ENCODE measurements around the gene CDK1. TPM values are rescaled to one million over a fixed set of nuclear protein-coding genes. Genes with fewer than 3 reads are reported as not detected.
A peak's percentile ranks its signal among the peaks of the same experiment; 100 is the strongest.

The CDK1 gene
- total RNA-seq, 1 donor from 2014 or later, result 1.6 TPM

DNA sequence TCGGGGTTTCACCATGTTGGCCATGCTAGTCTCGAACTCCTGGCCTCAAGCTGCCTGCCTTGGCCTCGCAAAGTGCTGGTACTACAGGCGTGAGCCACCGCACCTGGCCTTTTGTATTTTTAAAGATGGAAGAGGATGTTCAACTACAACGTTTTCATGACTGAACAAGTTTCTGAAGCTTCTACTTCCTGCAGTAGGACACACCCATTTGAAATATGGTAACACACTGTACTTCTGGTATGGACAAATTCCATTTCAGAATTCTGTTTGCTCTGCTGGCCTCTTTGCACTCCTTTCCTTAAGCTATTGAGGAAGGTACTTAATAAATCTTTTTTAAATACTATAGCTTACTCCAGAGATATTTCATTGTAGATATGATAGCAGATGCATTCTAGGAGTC is 10.9 kb upstream of the CDK1 start:
- DNase-seq (ENCODE audit: low spot score), result no peak
- ATAC-seq, result no peak
- intact Hi-C loops (cut with DNase I), result no loop called here

DNA sequence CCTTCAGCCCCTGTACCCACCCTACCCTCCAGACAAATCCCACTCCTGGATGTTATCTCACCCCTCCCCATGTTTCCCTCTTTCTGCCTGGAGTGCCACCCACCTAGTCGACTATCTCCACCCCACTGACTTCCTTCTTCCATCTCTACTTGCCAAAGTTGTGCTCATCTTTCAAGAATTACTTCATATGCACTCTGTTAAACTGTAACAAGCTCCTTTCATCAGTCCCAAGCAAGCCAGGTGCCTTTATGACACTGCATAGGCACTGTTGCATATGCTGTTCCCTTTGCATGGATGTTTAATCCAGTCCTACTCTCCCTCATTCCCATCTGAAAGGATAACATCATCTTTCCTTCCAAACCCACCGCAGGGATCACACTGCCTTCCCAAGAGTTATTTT is 8.9 kb upstream of the CDK1 start:
- intact Hi-C loops (cut with DNase I), result no loop called here
- no peak for ATAC-seq
- no peak for DNase-seq (ENCODE audit: low spot score)

DNA sequence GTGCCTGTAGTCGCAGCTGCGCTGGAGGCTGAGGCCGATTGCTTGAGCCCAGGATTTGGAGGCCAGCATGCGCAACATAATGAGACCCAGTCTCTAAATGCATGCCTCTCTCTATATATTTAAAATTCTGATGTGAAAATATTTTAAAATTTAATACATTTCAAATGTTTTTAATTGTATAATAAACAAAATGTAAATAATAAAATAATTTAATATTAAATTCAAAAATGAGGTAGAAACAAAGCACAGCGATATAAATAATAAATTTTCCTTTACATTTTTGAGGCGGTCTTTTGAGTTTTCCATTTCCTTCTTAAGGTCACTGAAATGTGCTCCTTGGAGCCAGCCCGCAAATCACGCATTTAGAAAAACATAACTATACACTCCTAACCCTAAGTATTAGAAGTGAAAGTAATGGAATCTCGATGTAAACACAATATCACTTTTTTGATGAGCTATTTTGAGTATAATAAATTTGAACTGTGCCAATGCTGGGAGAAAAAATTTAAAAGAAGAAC is 523 bp upstream of the CDK1 start:
- ATAC-seq, result peak; percentile 18
- intact Hi-C loops (cut with DNase I), result no loop called here

GRCh38 chr10:60778971-60779796 is 906 bp downstream of the CDK1 start:
- ATAC-seq (no peak), DNase-seq (ENCODE audit: low spot score) (no peak)
- intact Hi-C loops (cut with DNase I), result no loop called here

More for the DNA sequence above, 523 bp upstream of the CDK1 start:
- no peak for DNase-seq (ENCODE audit: low spot score)

DNA sequence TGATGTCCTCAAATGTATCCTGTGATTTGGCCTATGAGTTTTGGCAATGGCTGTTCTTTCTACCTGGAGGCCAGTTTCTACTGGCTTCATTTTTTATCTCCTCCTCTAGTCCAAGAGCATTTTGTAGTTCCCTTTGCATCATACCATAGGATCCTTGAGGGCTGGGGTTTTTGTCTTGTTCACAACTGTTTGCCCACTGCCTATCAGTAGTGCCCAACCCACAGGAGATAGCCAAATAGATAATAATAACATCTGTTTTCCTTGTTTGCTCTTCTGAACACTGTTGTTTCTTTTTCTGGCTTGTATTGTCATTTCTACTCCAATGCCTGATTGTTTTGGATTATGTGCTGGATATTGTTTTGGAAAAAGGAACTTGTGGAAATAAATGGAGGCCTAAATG is 3.4 kb downstream of the CDK1 start:
- ATAC-seq (no peak), DNase-seq (ENCODE audit: low spot score) (no peak)
- intact Hi-C loops (cut with DNase I), result no loop called here

GRCh38 chr10:60784641-60785040 is 6.4 kb downstream of the CDK1 start:
- no peak for ATAC-seq
- intact Hi-C loops (cut with DNase I), result no loop called here
- DNase-seq (ENCODE audit: low spot score), result no peak

GRCh38 chr10:60788544-60788943 is 10.3 kb downstream of the CDK1 start:
- DNase-seq (ENCODE audit: low spot score) (no peak), ATAC-seq (no peak)
- intact Hi-C loops (cut with DNase I), result no loop called here

GRCh38 chr10:60789340-60789739 is 11.1 kb downstream of the CDK1 start:
- ATAC-seq (no peak), DNase-seq (ENCODE audit: low spot score) (no peak)
- intact Hi-C loops (cut with DNase I), result no loop called here

- ATAC-seq (no peak), DNase-seq (ENCODE audit: low spot score) (no peak)
- intact Hi-C loops (cut with DNase I), result no loop called here
Measured at GRCh38 chr10:60794953-60795352, 16.7 kb downstream of the CDK1 start.

GRCh38 chr10:60795465-60796202 is 17.4 kb downstream of the CDK1 start:
- intact Hi-C loops (cut with DNase I), result no loop called here
- ATAC-seq (no peak), DNase-seq (ENCODE audit: low spot score) (no peak)

DNA sequence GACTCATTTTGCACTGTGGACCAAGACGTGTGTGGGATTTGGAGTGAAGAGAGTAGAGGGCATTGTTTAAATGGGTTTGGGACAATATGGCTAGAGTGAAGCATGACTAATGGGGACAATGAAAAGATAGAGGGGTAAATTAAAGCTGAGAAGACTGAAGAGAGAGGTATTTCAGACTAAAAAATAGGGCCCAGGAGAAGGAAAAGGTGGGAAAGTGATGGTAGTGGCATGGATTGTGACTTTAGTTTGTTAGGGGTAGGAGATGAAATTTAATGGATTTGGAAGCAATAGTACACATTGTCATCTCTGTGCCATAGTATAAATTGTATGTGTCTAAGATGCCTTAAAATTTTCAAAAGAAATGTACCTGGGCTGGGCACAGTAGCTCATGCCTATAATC is 18.2 kb downstream of the CDK1 start:
- intact Hi-C loops (cut with DNase I), result no loop called here
- ATAC-seq (no peak), DNase-seq (ENCODE audit: low spot score) (no peak)

DNA sequence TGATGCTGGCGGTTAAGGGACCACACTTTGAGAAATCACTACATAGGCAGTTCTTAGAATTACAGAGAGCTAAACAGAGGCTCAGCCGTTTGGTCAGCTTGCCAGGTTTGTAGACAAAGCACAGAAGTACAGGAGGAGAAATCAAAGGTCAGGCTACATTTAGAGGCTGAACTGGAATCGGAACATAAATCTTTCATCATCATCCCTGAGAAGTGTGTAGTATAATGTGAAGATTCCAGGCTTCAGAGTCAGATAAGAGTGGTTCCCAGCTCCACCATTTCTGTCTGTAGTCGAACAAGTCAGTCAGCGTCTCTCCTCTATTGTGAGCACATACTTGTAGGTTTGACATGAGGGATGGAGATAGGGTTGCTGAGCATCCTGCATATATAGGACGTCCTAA is 18.9 kb downstream of the CDK1 start:
- intact Hi-C loops (cut with DNase I), result no loop called here
- DNase-seq (ENCODE audit: low spot score) (no peak), ATAC-seq (no peak)

GRCh38 chr10:60798031-60798430 is 19.8 kb downstream of the CDK1 start:
- ATAC-seq (no peak), DNase-seq (ENCODE audit: low spot score) (no peak)
- intact Hi-C loops (cut with DNase I), result no loop called here

DNA sequence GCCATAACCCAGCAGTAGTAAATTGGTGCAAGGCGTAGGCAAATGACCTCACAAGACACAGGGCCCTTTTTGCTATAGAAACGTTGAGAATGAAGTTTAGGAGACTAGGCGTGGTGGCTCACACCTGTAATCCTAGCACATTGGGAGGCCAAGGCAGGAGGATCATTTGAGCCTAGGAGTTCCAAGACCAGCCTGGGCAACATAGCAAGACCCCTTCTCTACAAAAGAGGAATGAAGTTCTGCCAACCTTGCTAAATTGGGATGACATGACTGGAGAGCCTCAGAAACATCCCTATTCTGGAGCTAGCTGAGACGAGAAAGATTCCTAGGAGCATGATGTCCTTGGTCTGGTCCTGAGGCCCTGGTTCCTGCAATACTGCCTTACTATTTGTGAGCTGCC is 20.6 kb downstream of the CDK1 start:
- no peak for ATAC-seq
- DNase-seq (ENCODE audit: low spot score), result no peak
- intact Hi-C loops (cut with DNase I), result no loop called here

DNA sequence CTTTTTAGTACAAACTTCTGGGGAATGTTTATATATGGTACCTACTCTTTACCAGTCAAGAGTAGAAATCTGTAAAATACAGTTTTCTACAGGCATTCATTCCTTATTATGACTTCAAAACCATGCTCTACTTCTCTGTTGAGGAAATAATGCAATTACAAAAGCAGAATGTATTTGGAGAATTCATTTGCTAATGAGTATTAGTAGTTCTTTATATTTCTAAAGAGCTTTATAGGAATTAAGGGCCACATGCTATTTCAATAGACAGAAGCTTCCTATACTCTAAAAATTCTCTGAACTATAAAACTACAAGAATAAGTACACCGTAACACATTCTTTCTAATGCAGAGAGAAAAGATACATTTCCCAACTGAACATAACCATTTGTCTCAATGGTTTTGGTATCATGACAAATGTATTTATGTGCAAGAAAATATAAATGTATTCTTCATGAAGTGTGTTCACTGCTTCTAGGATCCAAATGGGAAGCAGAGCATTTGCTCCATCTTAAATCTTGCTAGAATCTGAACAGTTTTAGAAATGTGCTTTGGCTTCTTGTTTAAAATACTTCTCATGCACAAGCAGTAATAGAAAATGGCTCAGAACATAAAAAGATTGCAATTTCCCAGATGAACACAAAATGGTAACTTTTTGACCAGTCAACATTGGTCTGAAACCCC is 21.8 kb downstream of the CDK1 start:
- ATAC-seq (no peak), DNase-seq (ENCODE audit: low spot score) (no peak)
- intact Hi-C loops (cut with DNase I), result no loop called here

DNA sequence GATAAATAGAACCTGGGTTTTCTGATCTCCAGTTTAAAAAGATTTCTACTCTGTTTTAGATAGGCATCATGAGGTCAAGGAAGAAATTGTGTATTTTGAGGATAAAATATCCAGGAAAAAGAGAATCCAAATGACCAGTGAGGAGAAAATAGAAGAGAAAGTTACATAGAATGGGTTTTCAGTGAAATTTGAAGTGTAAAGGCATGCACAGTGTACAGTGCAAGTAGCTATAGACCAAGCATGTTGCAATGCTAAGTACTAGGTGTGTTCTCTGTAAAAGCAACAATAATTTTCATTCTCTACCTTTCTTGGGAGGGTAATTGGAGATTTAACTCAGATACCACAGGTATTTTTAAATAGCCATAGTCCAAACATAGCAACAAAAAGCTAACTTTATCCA is 22.6 kb downstream of the CDK1 start:
- DNase-seq (ENCODE audit: low spot score) (no peak), ATAC-seq (no peak)
- intact Hi-C loops (cut with DNase I), result no loop called here

DNA sequence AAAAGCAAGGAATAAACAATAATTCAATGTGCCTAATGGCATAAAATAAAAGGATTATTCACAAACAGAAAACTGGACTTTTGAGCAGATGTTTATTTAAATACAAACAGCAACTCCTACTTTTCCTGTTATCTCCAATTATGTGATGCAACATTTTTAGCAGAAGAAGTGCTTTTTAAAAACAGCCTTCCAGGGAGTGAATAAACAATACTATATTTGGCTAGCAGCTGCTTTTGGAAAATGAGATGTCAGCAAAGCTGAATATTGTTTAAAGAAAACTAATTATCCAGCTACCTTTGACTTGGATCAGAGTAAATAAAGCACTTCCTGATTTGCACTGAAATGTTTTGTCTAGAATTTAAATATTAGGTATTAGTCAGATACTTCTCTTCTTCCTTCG is 23.2 kb downstream of the CDK1 start:
- DNase-seq (ENCODE audit: low spot score), result no peak
- no peak for ATAC-seq
- intact Hi-C loops (cut with DNase I), result no loop called here

DNA sequence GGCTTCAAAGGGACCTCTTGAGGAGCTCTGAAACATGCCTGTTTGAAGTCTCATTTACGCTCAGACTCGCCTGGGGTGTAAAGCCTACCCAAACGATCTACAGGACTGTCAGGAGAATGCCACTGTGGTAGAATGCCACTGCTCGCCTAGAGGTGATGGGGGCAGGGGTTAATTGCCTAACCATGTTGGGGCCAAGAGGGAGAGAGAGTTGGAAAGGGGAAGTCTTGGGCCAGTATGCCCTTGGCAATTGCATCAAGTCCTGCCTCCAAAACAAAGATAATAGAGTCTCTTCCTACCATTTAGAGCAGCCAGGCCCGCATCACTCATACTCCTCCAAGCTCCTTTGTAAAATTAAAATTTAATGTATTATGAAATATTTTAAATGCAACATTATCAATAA is 25.2 kb downstream of the CDK1 start:
- intact Hi-C loops (cut with DNase I), result no loop called here
- DNase-seq (ENCODE audit: low spot score), result no peak
- ATAC-seq, result no peak

DNA sequence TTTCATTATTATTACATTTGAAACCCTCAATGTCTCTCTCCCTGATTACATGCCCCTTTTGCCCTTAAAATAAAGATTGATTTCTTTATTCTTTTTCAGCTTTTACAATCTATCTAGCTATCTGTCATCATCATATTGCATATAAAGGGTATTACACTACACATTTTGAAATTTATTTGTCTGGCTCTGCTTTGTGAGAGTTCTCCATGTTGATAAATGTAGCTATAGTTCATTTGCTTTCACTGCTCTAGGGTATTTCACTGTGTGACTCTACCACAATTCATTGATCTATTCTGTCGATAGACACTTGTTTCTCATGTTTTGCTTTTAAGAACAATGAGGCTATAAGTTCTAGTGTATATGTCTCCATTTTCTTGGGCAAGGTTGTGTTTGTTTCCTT is 25.6 kb downstream of the CDK1 start:
- no peak for DNase-seq (ENCODE audit: low spot score)
- intact Hi-C loops (cut with DNase I), result no loop called here
- ATAC-seq, result no peak

DNA sequence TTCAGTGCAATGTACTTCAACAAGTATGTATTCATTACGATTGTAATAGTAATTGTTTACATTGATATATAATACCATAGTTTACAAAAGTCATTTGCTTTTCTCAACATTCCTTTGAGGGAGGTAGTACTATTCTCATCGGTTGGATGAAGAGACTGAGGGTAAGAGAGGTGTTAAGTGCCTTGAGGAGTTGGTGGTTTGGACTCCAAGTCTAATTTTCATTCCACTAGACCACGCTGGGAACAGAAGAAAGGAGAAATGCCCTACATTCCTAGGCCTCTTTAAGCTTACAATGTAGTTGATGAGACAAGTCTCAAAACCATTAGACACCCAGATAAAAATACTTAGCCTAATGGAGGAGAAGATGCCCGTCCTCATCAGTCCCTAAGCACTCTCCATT is 28.6 kb downstream of the CDK1 start:
- ATAC-seq (no peak), DNase-seq (ENCODE audit: low spot score) (no peak)
- intact Hi-C loops (cut with DNase I), result loop anchor here (1.0 kb wide), 1 partner anchor 19 kb away; no protein-coding TSS in a partner anchor
